ENCODE measurements around the gene SEC23B.

- TF ChIP-seq FOS (IDR thresholded peaks at IDR 0.05; ENCODE audit: borderline replicate concordance, insufficient read depth, low read length) (no peak), CTCF (IDR thresholded peaks at IDR 0.05; ENCODE audit: extremely low read depth in 1 of 2, insufficient read depth in 1 of 2, low read depth in 1 of 2, low read length in 2 of 2) (no peak), EZH2 (IDR thresholded peaks at IDR 0.05; ENCODE audit: borderline replicate concordance, low read depth, low read length, severe bottlenecking) (no peak)
Observed at GRCh38 chr20:18477218-18477617, 30.5 kb upstream of the SEC23B start.

All from endothelial cell of umbilical vein (primary cell).